Activated T-cell treated with anti-CD3 and anti-CD28 coated beads for 4 hours (primary cell): Measurements from ENCODE around the gene IKBKG.
"Not testable (repeated sequence)": the region's sequence is repeated elsewhere in the genome, so short reads cannot be mapped to it uniquely, and the experiment has no call there.

ENCODE experiments used
- DNase-seq: peaks from one replicate; pipeline ENCODE4 v3.0.0-alpha.2; 2020

The IKBKG gene

DNA sequence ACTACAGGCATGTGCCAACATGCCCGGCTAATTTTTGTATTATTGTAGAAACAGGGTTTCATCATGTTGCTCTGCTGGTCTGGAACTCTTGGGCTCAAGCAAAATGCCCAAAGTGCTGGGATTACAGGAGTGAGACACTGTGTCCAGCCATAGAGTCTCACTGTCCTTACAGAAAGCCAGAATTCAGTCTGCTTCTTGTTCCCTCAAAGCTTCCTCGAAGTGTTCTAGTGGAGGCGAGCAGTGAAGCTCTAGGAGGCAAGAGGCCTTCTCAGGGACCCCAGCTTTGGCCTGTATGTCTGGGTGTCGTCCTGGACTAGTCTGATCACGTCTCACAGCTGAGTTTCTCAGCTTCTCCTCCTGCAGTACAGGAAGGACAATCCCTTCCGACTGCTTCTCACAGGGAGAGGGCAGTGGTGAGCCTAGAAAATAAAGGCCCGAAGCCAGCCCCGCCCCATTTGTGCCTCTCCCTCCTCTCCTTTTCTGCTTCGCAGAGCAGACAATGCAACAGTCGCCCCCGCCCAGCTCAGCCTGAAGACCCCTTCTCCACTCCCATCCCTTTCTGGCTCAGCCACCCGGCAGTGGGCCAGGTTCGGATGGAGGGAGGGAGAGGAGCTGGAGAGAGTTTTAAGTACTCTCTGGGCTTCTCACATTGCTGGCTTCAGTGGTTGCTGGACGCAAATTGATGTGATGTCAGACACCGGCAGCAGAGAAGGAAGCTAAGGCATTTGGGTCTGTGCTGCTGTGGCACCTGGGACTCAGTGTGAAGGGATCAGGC, 20.3 kb upstream of the IKBKG start:
- DNase-seq, result peak; percentile 36

DNA sequence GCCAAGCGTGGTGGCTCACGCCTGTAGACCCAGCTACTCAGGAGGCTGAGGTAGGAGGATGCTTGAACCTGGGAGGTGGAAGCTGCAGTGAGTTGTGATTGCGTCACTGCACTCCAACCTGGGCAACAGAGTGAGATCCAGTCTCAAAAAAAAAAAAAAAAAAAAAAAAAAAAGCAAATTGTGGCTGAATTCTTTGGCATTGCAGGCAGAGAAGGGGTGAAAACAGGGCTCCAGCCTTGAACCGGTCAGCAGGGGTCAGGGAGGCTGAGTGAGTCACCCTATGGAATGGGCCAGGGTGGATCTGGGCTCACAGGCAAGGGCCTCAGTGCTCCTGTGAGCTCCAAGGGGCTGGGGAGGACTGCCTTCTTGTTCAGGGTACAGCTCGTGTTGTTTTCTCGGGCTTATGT, 18.2 kb upstream of the IKBKG start:
- DNase-seq, result no peak

DNA sequence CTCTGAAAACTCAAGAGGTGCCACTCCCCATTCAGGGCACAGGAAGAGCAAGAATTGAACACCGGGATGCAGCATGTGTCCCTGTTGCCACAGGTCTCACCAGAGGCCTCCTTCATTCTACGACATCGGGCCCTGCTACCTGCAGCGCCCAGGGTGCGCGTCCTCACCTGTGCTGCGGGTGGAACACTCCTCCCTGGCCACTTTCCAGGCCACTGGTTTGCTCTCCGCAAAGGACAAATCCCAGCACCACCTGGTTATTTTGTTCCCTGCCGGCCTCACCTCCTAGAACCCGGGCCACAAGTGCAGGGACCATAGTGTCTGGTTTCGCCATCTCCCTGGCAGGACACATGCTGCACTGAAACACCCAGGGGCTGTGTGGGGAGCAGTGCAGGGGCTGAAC, 17.1 kb upstream of the IKBKG start:
- no peak for DNase-seq

DNA sequence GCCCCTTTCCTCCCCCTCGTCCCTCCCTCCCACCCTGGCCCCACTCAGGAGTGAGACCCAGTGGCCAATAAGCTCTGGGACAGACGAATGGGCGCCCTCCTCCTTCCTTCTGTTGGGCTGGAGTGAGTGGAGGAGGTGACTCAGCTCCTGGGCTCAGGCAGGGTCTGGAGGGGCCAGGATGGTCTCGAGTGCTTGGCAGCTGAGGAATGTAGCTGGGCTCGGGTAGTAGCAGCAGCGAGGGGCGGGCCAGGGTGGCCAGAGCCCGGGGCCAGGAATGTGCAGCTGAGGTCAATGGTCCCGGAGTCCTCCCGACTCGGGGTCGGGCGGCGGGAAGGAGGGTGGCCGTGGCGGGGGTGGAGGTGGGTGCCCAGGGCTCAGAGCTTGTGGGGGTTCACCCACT, 15.8 kb upstream of the IKBKG start:
- DNase-seq, result no peak

DNA sequence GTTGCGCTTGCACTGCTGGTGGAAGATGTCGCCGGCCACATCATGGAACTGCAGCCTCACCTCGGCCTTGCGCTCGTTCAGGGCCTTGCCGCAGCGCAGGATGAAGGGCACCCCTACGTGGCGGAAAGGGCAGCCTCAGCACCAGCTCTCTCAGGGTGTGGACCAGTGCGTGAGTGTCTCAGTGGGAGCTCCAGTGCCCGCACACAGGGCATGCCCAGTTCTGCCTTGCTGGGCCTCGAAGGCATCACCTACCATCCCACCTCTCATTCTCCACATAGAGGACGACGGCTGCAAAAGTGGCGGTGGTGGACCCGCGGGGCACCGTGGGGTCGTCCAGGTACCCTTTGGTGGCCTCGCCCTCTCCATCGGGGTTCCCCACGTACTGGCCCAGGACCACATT, 14.7 kb upstream of the IKBKG start:
- DNase-seq, result no peak

DNA sequence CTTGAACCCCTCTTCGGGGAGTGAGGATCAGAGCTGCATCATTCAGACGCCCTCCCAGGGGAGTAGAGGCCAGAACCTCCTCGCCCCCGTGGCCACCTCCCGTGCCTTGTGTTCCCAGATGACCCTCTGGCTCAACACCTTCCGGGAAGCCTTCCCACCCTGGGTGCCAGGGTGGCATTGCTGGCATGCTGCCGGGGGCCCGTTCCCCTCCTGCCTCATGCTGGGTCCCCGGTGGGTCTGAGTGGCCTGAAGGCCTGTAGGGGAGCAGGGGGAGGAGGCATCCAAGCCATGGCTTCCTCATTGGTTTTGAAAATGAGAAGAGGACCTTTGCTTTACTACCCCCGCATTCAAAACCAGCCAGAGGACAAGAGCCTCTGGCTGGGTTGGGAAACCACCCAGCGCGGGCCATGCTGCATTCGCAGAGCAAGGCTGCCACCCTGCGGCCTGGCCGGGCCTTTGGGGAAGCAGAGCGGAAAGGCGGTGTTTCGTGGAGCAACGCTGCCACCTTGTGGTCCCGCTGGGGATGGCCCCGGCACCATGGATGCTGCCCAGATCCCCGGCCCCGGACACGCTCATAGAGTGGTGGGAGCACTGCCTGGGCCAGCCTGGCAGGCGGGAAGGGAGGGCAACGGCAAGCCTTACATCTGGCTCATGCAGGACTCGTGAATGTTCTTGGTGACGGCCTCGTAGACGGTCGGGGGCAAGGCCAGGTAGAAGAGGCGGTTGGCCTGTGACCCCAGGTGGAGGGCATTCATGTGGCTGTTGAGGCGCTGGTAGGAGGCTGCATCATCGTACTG, 12.7 kb upstream of the IKBKG start:
- peak; percentile 81 for DNase-seq

DNA sequence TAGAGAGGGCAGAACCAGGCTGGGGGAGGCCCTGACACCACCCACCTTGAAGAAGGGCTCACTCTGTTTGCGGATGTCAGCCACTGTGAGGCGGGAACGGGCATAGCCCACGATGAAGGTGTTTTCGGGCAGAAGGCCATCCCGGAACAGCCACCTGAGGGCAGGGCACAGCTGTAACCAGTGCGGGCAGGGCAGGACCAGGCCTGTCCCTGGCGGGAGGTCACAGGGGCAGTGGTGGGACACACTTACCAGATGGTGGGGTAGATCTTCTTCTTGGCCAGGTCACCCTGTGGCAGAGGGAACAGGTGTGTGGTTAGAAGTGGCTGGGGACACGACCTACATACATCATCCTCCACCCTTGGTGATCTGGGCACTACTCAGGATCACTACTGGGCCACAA, 11.5 kb upstream of the IKBKG start:
- DNase-seq, result no peak

DNA sequence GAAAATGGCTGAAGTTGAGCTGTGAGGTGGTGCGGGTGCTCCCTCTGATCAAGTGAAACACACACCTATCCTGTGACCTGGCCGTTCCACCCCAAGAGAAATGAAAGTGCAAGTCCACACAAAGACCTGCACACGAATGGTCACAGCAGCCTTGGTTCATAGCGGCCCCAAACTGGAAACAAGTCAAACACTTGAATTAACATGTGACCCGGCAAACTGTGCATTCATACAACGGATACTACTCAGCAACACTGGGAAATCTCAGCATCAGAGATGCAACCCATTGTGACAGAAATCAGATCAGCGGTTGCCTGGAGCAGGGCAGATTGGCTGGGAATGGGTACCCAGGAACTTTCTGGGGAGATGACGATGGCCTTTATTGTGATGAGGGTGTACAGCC, 8.3 kb upstream of the IKBKG start:
- DNase-seq, result no peak

DNA sequence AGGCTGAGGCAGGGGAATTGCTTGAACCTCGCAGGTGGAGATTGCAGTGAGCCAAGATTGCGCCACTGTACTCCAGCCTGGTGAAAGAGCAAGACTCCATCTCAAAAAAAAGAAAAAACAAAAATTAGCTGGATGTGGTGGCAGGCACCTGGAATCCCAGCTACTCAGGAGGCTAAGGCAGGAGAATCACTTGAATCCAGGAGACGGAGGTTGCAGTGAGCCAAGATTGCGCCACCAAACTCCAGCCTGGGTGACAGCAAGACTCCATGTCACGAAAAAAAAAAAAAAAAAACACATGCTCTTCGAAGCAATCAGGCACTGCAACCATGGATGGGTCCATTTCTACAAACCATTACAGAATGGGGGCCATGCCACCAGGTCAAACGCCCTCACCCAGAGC, 7.1 kb upstream of the IKBKG start:
- not testable (repeated sequence) for DNase-seq

DNA sequence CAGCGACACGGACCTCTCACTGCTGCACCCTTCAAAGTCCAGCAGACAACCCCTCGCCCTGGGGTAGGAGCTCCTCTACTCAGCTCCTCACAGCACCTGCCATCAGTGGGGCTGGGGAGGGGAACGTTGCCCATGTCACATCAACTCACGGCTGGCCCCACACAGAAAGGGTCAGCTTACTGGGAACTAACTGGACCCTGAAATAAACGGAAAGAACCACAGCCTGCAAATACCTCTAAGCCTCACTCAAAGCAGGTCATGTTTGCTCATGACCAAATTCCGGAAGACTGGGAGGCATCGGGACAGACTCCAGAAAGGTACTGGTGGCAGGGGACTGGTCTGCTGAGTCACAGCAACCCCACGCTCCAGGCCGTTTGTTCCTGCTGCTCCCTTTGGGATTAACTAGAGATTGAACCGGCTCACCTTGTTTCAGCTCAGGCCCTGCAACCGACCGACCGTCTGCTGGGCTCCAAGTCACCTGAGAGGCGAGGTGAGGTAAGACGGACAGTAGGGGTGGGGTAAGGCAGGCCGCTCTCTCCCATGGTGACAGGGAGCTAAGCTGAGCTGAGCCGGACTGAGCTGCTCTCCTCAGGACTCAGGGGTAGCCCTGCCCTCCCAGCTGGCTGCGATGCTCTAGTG, 6.4 kb upstream of the IKBKG start:
- DNase-seq, result no peak

DNA sequence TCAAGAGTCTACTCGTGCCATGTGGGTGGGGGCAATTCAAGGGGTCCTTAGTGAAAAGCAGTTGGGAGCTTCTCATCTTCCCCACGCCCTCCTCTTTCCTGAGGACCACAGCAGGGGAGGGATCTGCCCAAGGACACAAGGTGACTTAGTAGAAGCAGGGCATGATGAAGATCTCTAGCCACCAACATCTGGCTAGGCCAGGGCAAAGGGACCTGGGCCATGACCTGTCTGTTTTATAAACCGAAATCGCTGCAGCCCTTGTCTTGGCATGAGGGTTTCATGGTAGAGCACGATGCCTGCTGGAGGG, 5.9 kb upstream of the IKBKG start:
- no peak for DNase-seq

DNA sequence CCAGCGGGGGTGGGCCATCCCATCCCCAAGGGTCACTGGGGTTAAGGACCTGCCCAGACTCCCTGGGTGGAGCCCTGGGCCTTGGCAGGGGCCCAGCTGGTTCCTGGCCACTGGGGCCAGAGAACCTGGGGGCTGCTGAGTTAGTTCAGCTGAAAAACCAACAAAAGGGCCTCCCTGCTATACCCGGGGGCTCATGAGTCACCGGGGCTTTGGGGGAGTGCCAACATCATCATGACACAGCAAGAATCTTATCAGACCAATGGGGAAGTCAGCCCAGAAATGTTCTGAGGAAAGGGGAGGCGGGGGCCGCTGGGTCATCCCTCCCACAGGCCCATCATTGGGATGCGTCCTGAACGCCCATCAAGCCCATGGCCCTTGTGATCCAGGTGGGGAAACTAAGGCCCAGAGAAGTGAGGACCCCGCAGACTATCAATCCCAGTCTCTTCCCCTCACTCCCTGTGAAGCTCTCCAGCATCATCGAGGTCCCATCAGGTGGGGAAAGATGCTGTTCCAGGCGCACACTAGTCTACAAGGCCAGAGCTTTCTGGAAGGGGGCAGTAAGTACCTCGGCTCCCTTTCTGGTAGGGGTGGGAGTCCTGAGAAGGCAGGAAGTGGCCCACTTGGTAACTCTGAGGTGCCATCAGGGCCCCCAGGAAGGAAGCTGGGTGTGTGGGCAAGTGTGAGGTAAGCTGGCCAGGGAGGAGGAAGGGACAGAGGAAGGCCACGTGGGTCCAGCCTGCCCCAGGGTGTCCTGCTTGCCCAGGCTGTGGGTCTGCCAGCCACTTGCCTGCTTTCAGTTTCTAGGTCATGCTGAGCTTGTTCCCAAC, 5.3 kb upstream of the IKBKG start:
- DNase-seq, result peak; percentile 46

DNA sequence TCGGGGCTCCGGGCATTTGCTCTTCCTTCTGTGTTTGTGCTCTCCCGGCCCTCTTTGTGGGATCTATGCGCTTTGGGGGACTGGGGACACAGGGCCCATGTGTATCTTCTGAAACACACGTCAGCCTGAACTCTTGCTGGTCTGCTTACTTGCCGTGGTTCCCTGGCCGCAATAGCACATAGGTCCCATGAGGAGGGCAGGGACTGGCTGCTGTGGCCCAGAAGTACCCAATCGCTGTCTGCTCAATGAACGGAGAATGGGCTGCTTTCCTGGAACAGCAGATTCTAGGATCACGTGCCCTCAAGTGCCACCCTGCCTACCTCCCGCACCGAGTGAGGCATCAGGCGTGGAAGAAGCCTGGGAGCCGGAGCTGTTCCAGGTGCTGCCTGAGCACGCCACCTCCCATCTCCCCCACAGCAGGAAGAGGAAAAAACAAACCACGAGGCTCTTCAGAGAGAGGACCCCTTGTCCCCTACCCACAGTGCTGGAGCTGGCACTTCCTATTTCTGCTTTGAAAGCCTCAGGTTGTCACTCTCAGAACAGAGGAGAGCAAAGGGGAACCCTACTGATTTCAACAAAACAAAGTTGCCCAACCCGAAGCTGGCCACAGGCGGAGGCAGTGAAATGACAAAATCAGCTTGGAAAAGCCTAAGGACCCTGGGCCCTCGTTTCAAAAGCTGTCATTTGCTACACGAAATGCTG, 4.5 kb upstream of the IKBKG start:
- no peak for DNase-seq

DNA sequence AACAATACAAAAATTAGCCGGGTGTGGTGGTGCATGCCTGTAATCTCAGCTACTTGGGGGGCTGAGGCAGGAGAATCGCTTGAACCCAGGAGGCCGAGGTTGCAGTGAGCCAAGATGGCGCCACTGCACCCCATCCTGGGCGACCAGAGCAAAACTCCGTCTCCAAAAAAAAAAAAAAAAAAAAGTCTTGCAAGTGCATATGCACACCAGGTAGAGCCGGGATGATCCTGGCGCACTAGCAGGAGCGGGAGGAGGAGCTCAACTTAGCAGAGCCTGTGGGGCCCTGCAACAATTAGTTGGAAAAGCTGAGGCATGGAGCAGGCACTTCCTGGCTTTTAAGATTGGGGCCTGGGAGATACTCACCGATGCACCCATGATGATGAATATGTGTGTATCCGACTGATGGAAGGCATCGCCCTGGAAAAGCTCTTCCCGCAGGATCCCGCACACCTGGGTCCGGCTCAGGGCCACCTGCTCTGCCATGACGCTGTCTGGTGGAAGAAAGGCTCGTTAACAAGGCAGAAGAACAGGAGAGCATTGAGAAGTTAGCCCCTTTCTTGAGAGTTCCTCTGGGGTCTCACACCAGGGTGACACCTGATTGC, 1.6 kb upstream of the IKBKG start:
- DNase-seq, result no peak

DNA sequence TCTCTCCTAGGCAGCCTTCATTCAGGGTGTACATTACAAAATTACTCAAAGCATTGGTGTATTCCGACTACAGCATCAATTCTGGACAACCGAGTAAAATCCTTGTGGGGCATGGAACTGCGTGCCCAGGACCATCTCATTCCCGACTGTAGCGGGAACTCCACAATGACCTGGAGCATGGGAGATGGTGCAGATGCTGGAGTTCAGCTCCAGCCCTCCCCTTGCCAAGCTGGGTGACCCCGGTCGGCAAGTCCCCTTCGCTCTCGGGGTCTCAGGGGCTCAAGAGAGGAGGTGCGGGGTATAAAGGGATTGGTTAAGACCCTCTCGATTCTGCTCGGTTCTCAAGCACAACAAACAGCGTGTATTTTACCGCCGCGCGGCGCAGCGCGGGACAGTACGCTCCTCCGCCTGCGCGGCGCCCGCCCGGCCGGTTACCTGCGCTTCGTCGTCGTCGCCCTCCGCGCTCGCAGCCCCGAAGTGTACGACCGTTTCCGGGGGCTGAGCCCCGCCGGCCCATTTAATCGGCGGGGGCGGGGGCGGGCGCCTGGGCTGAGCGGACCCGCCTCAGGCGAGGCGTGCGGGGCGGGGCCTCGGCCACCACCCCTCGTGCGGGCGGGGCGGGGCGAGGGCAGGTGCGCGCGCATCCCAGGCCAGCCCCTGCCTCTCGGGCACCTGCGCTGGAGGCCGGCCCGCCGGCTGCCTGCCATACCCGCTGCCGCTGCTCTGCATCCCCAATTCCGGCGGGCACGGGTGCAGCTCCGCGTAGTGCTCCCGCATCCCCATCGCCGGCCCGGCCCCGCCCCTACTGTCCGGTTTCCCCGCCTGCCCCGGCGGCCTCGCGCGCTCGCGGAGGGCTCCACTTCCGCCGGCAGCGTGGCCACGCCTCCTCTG, 821 bp upstream of the IKBKG start, which contains the start of gene G6PD:
TSS of gene G6PD (minus strand) at position 493 of the 891 bp plus-strand sequence. CDS start 691 bp downstream, outside the sequence.
- DNase-seq, result peak; percentile 66

DNA sequence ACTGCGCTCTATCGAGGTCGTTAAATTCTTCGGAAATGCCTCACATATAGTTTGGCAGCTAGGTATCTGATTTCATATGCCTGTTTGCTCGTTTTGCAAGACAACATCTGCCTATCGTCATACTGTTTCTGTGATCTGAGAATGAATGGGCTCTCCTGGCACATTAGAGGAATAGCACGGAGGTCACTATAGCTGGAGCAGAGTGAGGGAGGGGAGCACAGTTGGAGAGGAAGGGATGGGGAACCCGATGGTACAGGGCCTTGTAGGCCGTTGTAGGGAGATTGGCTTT, 552 bp downstream of the IKBKG start:
- DNase-seq, result no peak

DNA sequence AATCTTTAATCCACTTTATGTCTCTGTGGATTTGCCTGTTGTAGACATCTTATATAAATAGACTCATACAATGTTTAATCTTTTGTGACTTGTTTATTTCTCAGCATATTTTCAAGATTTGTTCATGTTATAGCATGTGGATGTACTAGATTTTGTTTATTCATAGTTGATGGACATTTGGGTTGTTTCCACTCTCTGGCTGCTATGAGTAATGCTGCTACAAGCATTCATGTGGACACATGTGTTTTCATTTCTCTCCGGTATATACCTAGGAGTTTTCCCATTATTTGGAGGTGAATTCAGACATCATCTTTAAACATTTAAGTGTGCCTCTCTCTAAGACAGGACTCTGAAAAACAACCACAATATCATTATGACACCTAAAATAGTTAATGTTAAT, 2.3 kb downstream of the IKBKG start:
- DNase-seq, result no peak

DNA sequence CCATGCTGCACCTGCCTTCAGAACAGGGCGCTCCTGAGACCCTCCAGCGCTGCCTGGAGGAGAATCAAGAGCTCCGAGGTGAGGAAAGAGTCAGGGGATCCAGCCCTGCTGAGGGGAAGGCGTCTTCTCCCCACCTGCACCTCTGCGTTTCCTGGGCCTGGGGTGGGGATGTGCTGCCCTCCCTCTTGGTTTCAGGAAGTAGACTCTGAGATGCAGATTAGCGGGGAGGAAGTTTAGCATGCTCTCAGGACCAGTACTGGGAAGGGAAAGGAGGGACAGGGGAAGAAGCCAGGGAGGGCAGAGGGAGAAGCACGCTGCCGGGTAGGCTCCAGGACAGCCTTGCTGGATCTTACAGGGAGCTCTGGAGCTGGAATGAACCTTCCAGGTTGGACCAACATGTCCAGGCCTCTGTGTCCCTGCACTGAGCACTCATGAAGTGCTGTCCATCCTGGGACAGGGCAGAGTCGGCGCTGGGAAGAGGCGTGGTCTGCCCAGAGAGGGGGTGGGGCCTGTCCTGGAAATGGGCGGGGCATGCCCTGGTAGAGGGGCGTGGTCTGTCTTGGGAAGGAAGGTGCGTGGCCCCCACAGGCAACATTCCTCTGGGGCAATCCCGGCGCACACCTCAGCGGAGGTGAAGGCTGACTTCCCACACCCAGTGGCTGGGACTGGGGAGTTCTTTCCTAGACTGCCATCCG, 4.8 kb downstream of the IKBKG start:
- DNase-seq, result not testable (repeated sequence)

DNA sequence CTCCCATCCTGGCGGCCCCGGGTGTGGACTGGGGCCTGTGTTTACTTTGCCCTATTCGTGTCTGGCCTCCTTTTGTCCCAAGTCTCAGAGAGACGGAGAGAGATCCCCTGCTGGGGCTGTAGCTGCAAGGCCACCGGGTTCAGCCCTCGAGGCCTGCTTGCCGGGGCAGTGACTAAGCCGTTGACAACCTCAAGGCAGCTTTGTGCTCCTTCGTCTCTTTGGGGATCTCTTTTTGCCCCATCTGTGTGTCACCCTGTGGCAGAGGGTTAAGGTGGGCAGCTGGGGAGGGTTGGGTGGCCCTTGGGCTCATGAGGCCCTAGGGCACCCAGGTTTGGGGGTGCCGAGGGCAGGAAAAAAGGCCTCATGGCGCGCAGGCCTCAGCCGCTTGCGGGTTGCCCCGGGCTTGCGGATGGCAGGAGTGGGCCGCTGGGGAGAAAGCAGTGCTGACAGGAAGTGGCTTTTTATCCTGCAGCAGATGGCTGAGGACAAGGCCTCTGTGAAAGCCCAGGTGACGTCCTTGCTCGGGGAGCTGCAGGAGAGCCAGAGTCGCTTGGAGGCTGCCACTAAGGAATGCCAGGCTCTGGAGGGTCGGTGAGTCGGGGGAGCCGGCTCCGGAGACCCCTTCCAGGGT, 10.8 kb downstream of the IKBKG start:
- not testable (repeated sequence) for DNase-seq

DNA sequence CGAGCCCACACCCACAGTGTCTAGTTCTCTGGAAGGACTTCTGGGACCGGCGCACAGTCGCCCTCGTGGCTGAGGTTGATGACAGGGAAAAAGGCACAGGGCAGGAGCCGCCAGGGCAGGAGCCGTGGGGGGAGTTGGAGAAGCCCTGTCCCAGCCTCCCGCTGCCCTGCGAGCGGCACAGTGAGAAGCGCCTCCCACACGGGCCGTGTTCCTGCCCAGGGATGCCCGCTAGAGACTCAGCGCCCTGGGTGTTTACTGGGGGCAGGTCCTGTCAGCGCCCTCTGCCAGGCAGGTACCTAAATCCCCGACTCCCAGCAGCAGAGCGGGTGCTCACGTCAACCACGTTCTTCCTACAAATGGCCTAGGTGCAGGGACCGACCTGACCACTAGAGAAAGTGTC, 11.5 kb downstream of the IKBKG start:
- not testable (repeated sequence) for DNase-seq
